CD4-positive, alpha-beta memory T cell (primary cell): Measurements from ENCODE around the gene CD200R1. TPM values are rescaled to one million over a fixed set of nuclear protein-coding genes. Genes with fewer than 3 reads are reported as not detected.

ENCODE experiments used
- CTCF ChIA-PET: fragments of 350-600 bp; sonication (Branson Sonifier 250); formaldehyde crosslinking; loops from one replicate; lab custom pipeline; 2021; ENCODE audit warnings: inconsistent platforms; ENCODE audit not compliant: partially characterized antibody; lab: Charles Lee
- POLR2A ChIA-PET: fragments of 350-600 bp; sonication (Branson Sonifier 250); formaldehyde crosslinking; loops from one replicate; lab custom pipeline; 2021; ENCODE audit not compliant: partially characterized antibody; lab: Charles Lee
- DNase-seq, 5 donors: peaks; one replicate each; pipeline versions ENCODE4 v3.0.0 to v3.0.0-alpha.2; 2020 to 2022; ENCODE audit warnings: mixed read lengths in 1 of 5
- H3K27ac ChIP-seq: one replicate; pipeline ENCODE4 v1.7.0; 2013; ENCODE audit warnings: low read depth, low read length
- H3K27me3 ChIP-seq: 2 replicates; pipeline ENCODE4 v1.7.0; 2013; ENCODE audit warnings: mild to moderate bottlenecking, low read length, moderate library complexity; ENCODE audit not compliant: insufficient read depth
- H3K36me3 ChIP-seq: 2 replicates; pipeline ENCODE4 v1.7.0; 2013; ENCODE audit warnings: mild to moderate bottlenecking, low read length, moderate library complexity; ENCODE audit not compliant: insufficient read depth
- H3K4me1 ChIP-seq: 2 replicates; pipeline ENCODE4 v1.7.0; 2013; ENCODE audit warnings: mild to moderate bottlenecking, low read length, moderate library complexity; ENCODE audit not compliant: insufficient read depth
- H3K4me3 ChIP-seq, 2 donors: one replicate each; pipeline ENCODE4 v1.7.0; 2013; ENCODE audit warnings: low read length in 2 of 2, mild to moderate bottlenecking in 1 of 2
- H3K9me3 ChIP-seq, 2 donors: one replicate each; pipeline ENCODE4 v1.7.0; 2013; ENCODE audit warnings: low read length in 2 of 2, control low read depth in 1 of 2; ENCODE audit not compliant: control insufficient read depth in 1 of 2
- H3K27ac Mint-ChIP-seq, 7 donors: one replicate each; pipeline ENCODE4 v1.8.0; 2020 to 2021; ENCODE audit warnings: mixed read lengths in 7 of 7, mild to moderate bottlenecking in 6 of 7, inconsistent platforms in 3 of 7, moderate library complexity in 3 of 7
- H3K27me3 Mint-ChIP-seq, 2 donors: one replicate each; pipeline ENCODE4 v1.8.0; 2020 to 2021; ENCODE audit warnings: mixed read lengths in 2 of 2
- H3K36me3 Mint-ChIP-seq, 2 donors: one replicate each; pipeline ENCODE4 v1.8.0; 2020 to 2021; ENCODE audit warnings: mixed read lengths in 2 of 2, inconsistent platforms in 1 of 2, mild to moderate bottlenecking in 1 of 2
- H3K4me1 Mint-ChIP-seq, 4 donors: one replicate each; pipeline ENCODE4 v1.8.0; 2020 to 2021; ENCODE audit warnings: mixed read lengths in 4 of 4, mild to moderate bottlenecking in 1 of 4
- H3K4me3 Mint-ChIP-seq, 8 donors: one replicate each; pipeline ENCODE4 v1.8.0; 2020 to 2021; ENCODE audit warnings: mixed read lengths in 8 of 8, mild to moderate bottlenecking in 7 of 8, moderate library complexity in 6 of 8, inconsistent platforms in 3 of 8
- H3K9me3 Mint-ChIP-seq, 8 donors: one replicate each; pipeline ENCODE4 v1.8.0; 2020 to 2021; ENCODE audit warnings: mixed read lengths in 8 of 8, mild to moderate bottlenecking in 5 of 8, inconsistent platforms in 3 of 8, moderate library complexity in 1 of 8
- intact Hi-C: fragments of 100-400 bp; cut with micrococcal nuclease; formaldehyde crosslinking; loops from one replicate; pipeline ENCODE4 v1.15.1; 2023
- polyA plus RNA-seq, 2 donors: library from polyadenylated mRNA; unstranded; fragments of 300-500 nt; fragmentation: Illumina TruSeq; gene quantifications; one replicate each; pipeline ENCODE4 v1.2.3, GENCODE V29; 2021
- total RNA-seq, 2 experiments: library from RNA; stranded (reverse); gene quantifications; one replicate each; pipeline ENCODE4 v1.2.3, GENCODE V29; 2021

CD200R1 gene
- total and polyA plus RNA-seq, 4 experiments from 2014 or later = 22.6 to 30.1 (median 28.4) TPM

DNA sequence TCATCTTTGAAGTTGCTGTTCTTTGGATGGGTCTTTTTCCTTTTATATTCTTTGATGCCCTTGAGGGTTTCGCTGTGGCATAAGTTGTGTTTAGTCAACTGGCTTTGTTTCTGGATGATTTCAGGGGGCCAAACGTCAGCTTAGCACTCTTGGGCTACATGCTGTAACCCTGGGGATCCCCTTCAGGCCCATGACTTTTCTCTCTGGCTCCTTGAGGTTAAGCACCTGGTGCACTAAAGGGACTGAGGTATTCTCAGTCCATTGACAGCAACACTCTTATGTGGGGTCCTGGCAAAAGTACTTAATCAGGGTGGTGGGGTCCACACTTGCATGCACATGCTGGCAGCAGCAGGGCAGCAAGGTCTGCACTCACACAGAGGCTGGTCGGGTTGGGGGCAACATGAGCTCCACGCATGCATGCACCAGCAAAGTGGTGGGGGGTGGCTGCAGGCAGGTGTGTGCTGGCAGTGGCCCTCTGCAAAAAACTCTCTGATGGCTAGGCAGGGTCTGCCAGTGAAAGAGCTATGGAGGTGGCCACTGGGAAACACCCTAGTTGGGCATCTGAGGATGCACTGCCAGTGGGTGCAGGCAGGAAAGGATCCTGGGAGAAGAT lies 90.1 kb downstream of the CD200R1 start:
- no peak overlapping the region for H3K27ac Mint-ChIP-seq
- no peaks in the 10 kb centered on the region for H3K4me1 Mint-ChIP-seq
- ChIA-PET CTCF (no interaction called here), POLR2A (no interaction called here)
- Histone ChIP-seq H3K4me1 (no peaks in the 10 kb centered on the region), H3K4me3 (no peak overlapping the region), H3K9me3 (no peaks in the 10 kb centered on the region), H3K36me3 (no peaks in the 10 kb centered on the region), H3K27ac (no peak overlapping the region), H3K27me3 (no peaks in the 10 kb centered on the region)
- no peak overlapping the region for H3K4me3 Mint-ChIP-seq
- H3K36me3 Mint-ChIP-seq = no peaks in the 10 kb centered on the region
- peaks cover 0 to 1% (median 0%) of the 10 kb centered on the region in 8 donors for H3K9me3 Mint-ChIP-seq
- DNase-seq = no peak
- intact Hi-C loops = no loop called here
- peaks cover 3% of the 10 kb centered on the region in 2 donors for H3K27me3 Mint-ChIP-seq

DNA sequence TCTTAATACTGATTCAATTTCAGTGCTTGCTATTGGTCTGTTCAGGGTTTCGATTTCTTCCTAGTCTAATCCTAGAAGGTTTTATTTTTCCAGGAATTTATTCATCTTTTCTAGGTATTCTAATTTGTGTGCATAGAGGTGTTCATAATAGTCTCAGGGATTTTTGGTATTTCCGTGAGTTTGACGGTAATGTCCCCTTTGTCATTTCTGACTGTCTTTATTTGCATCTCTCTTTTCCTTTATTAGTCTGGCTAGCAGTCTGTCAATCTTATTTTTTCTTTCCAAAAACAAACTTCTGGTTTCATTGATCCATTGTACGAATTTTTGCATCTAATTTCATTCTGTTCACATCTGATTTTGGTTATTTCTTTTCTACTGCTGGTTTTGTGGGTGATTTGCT lies 93.0 kb downstream of the CD200R1 start:
- no peak overlapping the region for H3K27ac Mint-ChIP-seq
- Histone ChIP-seq H3K9me3 (no peaks in the 10 kb centered on the region), H3K4me3 (no peak overlapping the region), H3K4me1 (no peaks in the 10 kb centered on the region), H3K36me3 (no peaks in the 10 kb centered on the region), H3K27me3 (no peaks in the 10 kb centered on the region), H3K27ac (no peak overlapping the region)
- peaks cover 0 to 3% of the 10 kb centered on the region in 2 donors for H3K27me3 Mint-ChIP-seq
- no peak for DNase-seq
- CTCF ChIA-PET = no interaction called here
- no peak overlapping the region for H3K4me3 Mint-ChIP-seq
- no peaks in the 10 kb centered on the region for H3K4me1 Mint-ChIP-seq
- H3K36me3 Mint-ChIP-seq = no peaks in the 10 kb centered on the region
- POLR2A ChIA-PET = no interaction called here
- intact Hi-C loops = no loop called here
- H3K9me3 Mint-ChIP-seq = peaks cover 0 to 5% (median under 1%) of the 10 kb centered on the region in 8 donors

GRCh38 chr3:112875561-112875960 lies 99.3 kb downstream of the CD200R1 start:
- POLR2A ChIA-PET = no interaction called here
- no peak overlapping the region for H3K4me3 ChIP-seq
- no peak for DNase-seq
- Mint-ChIP-seq H3K4me3 (no peak overlapping the region), H3K9me3 (peaks cover 0 to 22% (median 13%) of the 10 kb centered on the region in 8 donors), H3K27ac (no peak overlapping the region), H3K27me3 (peaks cover 0 to 2% of the 10 kb centered on the region in 2 donors), H3K4me1 (peaks cover 0 to 2% (median 0%) of the 10 kb centered on the region in 4 donors), H3K36me3 (peaks cover 0 to 4% of the 10 kb centered on the region in 2 donors)
- CTCF ChIA-PET = no interaction called here
- no peak overlapping the region for H3K27ac ChIP-seq
- H3K4me1 ChIP-seq = no peaks in the 10 kb centered on the region
- H3K9me3 ChIP-seq = no peaks in the 10 kb centered on the region
- no peaks in the 10 kb centered on the region for H3K36me3 ChIP-seq
- intact Hi-C loops = no loop called here
- no peaks in the 10 kb centered on the region for H3K27me3 ChIP-seq

GRCh38 chr3:112874725-112875124 lies 100.2 kb downstream of the CD200R1 start:
- peaks cover 0 to 8% of the 10 kb centered on the region in 2 donors for H3K36me3 Mint-ChIP-seq
- no peak overlapping the region for H3K4me3 Mint-ChIP-seq
- H3K9me3 ChIP-seq = no peaks in the 10 kb centered on the region
- no peak for DNase-seq
- no peak overlapping the region for H3K27ac ChIP-seq
- H3K4me3 ChIP-seq = no peak overlapping the region
- peaks cover 0 to 2% of the 10 kb centered on the region in 2 donors for H3K27me3 Mint-ChIP-seq
- peaks cover 0 to 2% (median 0%) of the 10 kb centered on the region in 4 donors for H3K4me1 Mint-ChIP-seq
- H3K36me3 ChIP-seq = no peaks in the 10 kb centered on the region
- H3K9me3 Mint-ChIP-seq = peaks cover 0 to 30% (median 21%) of the 10 kb centered on the region in 8 donors
- intact Hi-C loops = no loop called here
- no peaks in the 10 kb centered on the region for H3K27me3 ChIP-seq
- no peaks in the 10 kb centered on the region for H3K4me1 ChIP-seq
- H3K27ac Mint-ChIP-seq = peak overlapping the region in 1 of 7 donors; percentile 12
- ChIA-PET POLR2A (no interaction called here), CTCF (no interaction called here)

- Mint-ChIP-seq H3K36me3 (peaks cover 0 to 8% of the 10 kb centered on the region in 2 donors), H3K27ac (no peak overlapping the region), H3K27me3 (peaks cover 0 to 2% of the 10 kb centered on the region in 2 donors), H3K4me1 (peaks cover 0 to 2% (median 0%) of the 10 kb centered on the region in 4 donors), H3K9me3 (peaks cover 0 to 39% (median 24%) of the 10 kb centered on the region in 8 donors), H3K4me3 (no peak overlapping the region)
- POLR2A ChIA-PET = no interaction called here
- Histone ChIP-seq H3K36me3 (no peaks in the 10 kb centered on the region), H3K4me3 (no peak overlapping the region), H3K9me3 (no peaks in the 10 kb centered on the region), H3K4me1 (no peaks in the 10 kb centered on the region), H3K27ac (no peak overlapping the region), H3K27me3 (no peaks in the 10 kb centered on the region)
- no peak for DNase-seq
- intact Hi-C loops = no loop called here
- CTCF ChIA-PET = no interaction called here
Observed at GRCh38 chr3:112873632-112874031, 101.3 kb downstream of the CD200R1 start.

DNA sequence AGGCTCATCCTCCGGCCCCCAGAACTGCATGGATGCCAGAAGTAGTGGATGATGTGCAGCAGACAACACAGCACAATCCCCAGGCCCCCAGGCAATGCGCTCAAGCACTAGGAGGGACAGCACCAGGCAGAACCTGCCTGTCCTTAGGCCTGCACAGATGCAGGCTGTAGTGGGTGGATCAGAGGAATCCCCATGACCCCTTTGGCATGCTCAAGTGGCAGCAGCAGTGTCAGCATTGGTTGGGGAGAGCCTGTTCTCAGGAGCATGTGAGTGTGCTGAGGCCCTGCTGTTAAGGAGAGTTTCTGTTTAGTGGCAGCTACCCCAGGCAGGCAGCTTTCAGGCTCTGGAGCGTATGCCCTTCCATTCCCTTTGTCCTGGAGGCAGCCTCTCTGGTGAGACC lies 103.2 kb downstream of the CD200R1 start:
- Histone ChIP-seq H3K27ac (no peak overlapping the region), H3K4me1 (no peaks in the 10 kb centered on the region), H3K27me3 (no peaks in the 10 kb centered on the region), H3K4me3 (no peak overlapping the region), H3K9me3 (no peaks in the 10 kb centered on the region), H3K36me3 (no peaks in the 10 kb centered on the region)
- intact Hi-C loops = no loop called here
- H3K9me3 Mint-ChIP-seq = peaks cover 1 to 44% (median 27%) of the 10 kb centered on the region in 8 donors
- POLR2A ChIA-PET = no interaction called here
- no peak overlapping the region for H3K27ac Mint-ChIP-seq
- H3K4me1 Mint-ChIP-seq = peaks cover 0 to 2% (median 0%) of the 10 kb centered on the region in 4 donors
- H3K4me3 Mint-ChIP-seq = no peak overlapping the region
- H3K36me3 Mint-ChIP-seq = peaks cover 1 to 8% of the 10 kb centered on the region in 2 donors
- CTCF ChIA-PET = no interaction called here
- H3K27me3 Mint-ChIP-seq = peaks cover 0 to 2% of the 10 kb centered on the region in 2 donors
- DNase-seq = no peak
